A204.1 (cell line): ENCODE measurements around the gene RIBC2.
"Not testable (repeated sequence)": the region's sequence is repeated elsewhere in the genome, so short reads cannot be mapped to it uniquely, and the experiment has no call there.

Source experiments
- FAIRE-seq: peaks from 2 replicates; lab custom pipeline; 2012; peaks lifted over from hg19 to GRCh38; lab: Jason Lieb, UNC

The RIBC2 gene

DNA sequence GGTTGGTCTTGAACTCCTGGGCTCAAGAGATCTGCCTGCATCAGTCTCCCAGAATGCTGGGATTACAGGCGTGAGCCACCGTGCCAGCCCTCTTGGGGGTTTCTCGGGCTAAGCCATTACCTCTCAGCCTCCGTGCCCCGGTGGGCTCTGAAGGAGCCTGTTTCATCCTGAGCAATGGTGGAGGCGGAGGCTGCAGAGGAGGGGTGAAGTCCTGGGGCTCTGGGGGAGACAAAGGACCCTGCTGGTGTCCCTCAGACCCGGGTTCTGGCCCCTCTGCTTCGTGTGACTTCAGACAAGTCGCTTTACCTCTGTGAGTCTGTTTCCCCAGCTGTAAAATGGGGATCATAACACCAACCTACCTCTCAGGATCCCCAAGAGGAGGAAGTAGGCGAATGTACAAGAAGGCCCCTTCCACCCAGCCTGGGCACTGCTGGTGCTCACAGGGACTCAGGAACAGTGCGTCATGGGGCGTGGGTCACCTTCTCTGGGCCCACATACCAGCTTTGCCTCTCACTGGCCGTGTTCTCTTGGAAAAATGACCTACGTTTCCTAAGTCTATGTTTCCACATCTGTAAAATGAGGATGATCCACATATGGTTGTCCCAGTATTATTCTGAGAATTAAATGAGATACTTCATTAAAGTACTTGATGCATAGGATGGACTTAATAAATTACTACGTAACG, 36.8 kb downstream of the RIBC2 start:
- FAIRE-seq: no peak

- FAIRE-seq: no peak
These were observed 37.6 kb downstream of the RIBC2 start for GRCh38 chr22:45450921-45451651.

DNA sequence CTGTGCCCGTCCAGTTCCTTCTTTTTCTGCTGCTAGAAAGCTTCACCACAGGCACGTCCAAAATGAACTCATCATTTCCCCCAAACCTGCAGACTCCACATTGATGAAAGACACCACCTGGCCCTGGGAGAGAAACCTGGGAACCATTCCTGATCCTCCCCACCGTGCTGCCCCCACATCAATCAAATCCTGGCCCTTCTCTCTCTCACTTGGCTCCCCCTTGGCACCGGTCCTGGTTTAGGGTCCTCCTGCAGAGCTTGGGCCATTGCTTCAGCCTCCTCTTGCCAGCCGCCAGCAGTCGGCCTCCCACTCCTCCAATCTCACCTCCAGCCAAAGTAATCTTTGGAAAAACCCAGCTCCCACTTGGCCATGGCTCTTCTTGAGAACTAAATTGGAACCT, 38.5 kb downstream of the RIBC2 start:
- FAIRE-seq: no peak

- FAIRE-seq: no peak
These were observed 39.3 kb downstream of the RIBC2 start for GRCh38 chr22:45452565-45453379.

DNA sequence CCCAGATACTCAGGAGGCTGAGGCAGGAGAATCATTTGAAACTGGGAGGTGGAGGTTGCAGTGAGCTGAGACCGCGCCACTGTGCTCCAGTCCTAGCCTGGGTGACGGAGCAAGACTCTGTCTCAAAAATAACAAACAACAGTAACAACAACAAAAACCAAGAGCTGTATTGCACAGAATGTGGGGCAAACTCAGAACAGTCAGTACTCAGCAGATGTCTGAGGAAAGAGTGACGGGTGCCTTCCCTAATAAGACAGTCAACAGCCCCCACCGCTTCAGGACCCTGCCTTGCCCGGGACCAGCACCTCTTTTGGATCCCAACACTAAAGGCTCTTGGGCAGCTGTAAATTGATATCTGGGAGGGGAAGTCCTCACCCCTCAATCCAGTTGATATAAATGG, 40.3 kb downstream of the RIBC2 start:
- FAIRE-seq: no peak

GRCh38 chr22:45454275-45454674, 40.8 kb downstream of the RIBC2 start:
- FAIRE-seq: no peak

DNA sequence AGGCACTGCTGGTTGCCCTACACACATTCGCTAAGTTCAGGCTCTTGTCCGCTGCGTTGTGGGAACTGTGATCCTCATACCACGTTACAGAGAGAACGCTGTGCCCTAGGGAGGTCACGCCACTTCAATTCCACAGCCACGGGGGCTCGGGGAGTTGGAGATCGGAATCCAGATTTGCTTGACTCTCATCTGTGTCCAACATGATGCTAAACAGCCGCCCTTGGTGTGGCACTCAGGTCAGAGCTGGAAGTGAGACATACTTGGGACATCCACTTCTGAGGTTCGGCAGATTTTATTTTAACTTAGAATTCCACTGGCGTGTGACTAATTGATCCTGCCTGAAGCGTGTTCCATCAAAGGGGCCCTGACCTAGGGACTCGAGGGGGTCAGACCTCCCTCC, 41.7 kb downstream of the RIBC2 start:
- FAIRE-seq: no peak

DNA sequence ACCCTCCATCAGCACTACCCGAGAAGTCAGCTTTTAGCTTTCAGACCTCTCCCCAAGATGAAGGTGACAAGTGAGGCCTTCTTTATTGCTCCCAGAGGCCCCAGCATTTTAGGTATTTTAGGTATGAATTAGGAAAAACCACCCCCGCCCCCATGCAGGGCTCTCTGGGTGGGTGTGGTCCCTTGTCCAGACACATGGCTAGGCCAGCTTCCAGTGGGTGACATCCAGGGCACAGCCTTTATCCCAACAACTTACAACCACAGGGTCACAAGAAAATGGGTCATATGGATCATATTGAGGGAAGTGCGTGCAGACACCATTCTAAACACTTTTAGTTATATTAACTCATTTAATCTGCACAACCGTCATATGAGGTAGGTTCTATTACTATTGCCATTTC, 42.1 kb downstream of the RIBC2 start:
- no peak for FAIRE-seq

GRCh38 chr22:45456811-45457210, 43.3 kb downstream of the RIBC2 start:
- no peak for FAIRE-seq

GRCh38 chr22:45458532-45458931, 45.0 kb downstream of the RIBC2 start:
- no peak for FAIRE-seq

DNA sequence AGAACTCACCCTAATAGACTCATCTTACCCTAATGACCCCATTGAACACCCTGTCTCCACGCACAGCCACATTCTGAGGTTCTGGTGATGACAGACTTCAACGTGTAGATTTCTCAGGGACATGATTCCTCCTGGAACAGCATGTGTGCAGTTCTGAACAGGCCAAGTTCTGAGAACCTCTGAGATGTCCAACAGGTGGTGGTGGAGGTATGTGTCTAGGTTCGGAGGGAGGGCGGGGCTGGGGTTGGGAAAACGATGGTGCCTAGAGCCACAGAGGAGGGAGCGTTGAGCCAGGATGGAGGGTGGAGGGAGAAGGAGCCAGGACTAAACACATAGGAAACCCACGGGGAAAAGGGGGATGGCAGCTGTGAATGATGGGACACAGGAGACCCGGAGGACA, 45.7 kb downstream of the RIBC2 start:
- no peak for FAIRE-seq

DNA sequence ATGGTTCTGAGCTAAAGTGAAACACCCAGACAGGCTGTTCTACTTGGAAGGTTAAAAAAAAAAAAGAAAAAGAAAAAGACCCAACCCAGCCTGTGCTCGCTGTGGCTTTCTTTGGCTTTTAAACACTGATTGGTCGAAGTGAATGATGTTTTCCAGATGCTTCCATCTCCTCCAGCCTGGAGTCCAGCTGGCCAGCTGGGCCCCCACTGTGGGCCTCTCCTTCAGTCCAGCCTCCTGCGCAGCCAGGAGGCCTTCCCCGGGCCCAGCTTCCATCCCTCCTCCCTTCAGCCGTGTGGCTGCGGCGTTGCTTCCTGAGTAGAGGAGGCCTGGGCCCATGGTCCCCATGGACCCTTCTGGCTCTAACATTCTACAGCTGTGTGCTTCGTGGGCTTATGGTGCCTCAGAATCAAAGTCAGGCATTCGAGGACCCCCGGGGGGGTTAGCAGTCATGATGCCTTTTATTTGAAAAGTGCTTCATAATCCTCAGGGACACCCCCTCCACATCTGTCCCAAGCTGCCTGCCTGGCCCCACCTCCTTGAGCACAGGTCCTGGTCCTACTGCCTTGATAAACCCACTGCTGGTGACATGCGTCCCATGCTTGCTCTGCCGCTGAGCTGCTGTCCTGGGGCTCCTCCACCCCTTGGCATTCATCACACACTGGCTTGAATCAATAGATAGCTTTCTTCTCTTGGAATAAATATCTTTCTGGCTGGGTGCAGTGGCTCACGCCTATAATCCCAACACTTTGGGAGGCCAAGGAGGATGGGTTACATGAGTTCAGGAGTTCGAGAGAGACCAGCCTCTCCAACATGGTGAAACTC, 47.0 kb downstream of the RIBC2 start:
- FAIRE-seq: no peak

DNA sequence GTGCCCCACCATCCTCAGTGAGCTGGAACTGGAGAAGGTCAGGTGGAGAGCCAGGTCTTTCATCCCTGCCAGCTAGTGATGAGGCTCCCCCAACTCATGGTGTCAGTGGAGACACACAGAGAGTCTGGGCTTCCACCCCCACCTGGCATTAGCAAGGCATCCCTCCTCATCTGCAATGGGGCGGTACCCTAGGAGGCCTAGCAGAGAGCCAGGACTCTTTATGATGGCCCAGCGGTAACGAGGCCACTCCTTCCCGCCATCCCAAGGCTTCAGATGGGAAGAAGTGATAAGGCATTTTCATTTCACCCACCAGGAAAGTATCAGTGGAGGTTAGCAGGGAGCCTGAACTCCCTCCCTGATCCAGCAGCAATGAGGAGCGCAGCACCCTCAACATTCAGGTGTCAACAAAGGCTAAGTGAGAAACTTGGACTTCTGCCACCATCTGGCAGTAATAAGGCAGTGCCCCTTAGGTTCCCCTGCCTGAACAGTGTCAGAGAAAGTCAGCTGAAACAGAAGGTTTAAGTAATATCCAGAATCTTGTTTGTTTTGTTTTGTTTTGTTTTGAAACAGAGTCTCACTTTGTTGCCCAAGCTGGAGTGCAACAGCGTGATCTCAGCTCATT, 48.7 kb downstream of the RIBC2 start:
- no peak for FAIRE-seq

- FAIRE-seq: not testable (repeated sequence)
These were observed 50.2 kb downstream of the RIBC2 start for GRCh38 chr22:45463691-45464090.

GRCh38 chr22:45465633-45466032, 52.1 kb downstream of the RIBC2 start:
- FAIRE-seq: no peak

DNA sequence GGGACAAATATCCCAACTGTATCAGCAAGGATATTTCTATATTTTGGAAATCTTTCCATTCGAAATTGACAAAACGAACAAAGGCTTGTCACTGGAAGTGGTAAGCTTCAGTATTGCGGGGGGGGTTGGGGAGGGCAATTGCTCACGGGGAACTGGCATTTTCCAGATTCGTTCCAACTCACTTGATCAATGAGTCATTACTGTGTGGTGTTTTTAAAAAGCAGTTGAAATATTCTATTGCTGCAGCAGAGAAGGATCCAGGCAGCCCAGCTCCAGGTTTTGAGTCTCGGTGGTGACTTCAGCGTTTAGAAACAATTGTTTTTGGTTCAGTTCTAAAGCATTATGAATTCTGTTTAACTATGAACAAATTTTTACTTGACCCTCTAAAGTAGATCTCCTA, 55.4 kb downstream of the RIBC2 start:
- no peak for FAIRE-seq

DNA sequence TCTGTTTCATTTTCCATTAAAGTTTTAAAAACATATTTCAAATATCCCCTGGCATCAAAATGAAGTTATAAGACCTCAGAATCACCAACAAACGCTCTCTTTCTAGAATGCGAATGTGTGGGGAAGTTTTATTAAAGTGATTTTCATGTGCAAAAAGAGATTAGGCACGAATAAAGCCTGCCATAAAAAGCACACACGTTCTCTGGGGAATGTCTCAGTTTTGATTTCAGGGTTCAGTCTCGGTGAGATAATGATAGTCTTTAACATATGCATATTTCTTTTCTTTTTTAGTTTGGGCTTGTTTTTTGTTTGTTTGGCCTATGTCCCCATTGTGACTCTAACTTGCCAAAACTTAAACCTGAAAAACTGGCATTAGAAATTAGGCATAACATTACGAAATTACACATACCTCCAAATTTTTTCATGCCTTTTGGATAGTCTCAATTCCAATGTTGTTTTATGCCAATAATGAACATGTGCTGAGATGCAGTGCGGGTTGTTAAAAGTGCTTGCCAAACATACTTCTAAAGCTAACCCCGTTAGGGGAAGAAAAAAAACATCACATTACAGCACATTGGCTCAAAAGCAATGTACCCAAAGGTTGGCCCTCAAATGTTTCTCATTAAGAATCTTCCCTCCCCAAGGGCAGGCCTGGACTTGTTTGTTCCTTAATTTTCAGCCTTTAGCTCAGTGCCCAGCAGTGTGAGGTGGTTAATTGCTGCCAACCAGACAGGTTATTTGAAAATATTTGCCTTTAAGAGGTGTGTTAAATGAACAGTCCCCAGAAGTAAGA, 56.0 kb downstream of the RIBC2 start:
- no peak for FAIRE-seq

DNA sequence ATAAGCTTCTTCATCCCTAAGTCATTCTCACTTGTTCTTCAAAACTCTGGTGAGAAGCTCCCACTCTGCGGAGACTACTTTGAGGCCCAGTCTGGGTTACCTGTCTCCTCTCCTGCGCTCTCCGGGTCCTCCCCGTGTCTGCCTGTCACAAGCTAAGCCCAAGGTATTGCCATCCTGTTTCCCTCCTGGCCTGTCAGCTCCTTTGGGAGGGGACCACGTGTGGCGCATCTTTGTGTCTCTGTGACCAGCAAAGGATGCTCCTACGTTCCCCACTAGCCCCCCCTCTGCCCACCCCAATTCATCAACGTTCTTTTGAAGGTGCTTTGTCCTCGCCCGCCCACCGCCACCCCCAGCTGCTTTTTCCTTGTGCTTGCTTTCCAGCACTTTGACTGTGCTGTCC, 57.4 kb downstream of the RIBC2 start:
- no peak for FAIRE-seq

- FAIRE-seq: no peak
These were observed 58.9 kb downstream of the RIBC2 start for GRCh38 chr22:45472426-45472825.

- no peak for FAIRE-seq
These were observed 60.2 kb downstream of the RIBC2 start for GRCh38 chr22:45473626-45474237.
